ENCODE results near the gene ADAMTS2. TPM values are rescaled to one million over a fixed set of nuclear protein-coding genes. Genes with fewer than 3 reads are reported as not detected.

The ADAMTS2 gene
- total and polyA plus RNA-seq, 2 experiments from 2014 or later = 62.0 to 132 TPM

GRCh38 chr5:179310439-179311090, 34.7 kb downstream of the ADAMTS2 start:
- in situ Hi-C loops (cut with MboI) = no loop called here
- no peak overlapping the region for H3K9ac ChIP-seq
- H4K20me1 ChIP-seq (ENCODE audit: insufficient read depth) = no peaks in the 10 kb centered on the region
- no peak overlapping the region for H3K4me3 ChIP-seq
- H3K9me3 ChIP-seq (ENCODE audit: low read depth) = no peaks in the 10 kb centered on the region
- H3F3A ChIP-seq (ENCODE audit: insufficient read depth) = peaks cover 11% of the 10 kb centered on the region
- TF ChIP-seq EZH2phosphoT487 (IDR thresholded peaks at IDR 0.05; ENCODE audit: insufficient read depth, low read depth) = no peak
- TF ChIP-seq EZH2 (IDR thresholded peaks at IDR 0.05; ENCODE audit: insufficient read depth, poor library complexity, severe bottlenecking) = no peak
- 86 to 89% methylated on average over 6 to 9 of the region's 9 CpGs for WGBS, 2 experiments (ENCODE audit: low coverage in 1 of 2, low lambda C conversion rate in 2 of 2, missing lambda C conversion rate in 2 of 2)
- DNase-seq = no peak
- peaks cover 91% of the 10 kb centered on the region for H3K79me2 ChIP-seq (ENCODE audit: insufficient read depth)
- no peaks in the 10 kb centered on the region for H3K36me3 ChIP-seq (ENCODE audit: low read depth)
- peaks cover 26% of the 10 kb centered on the region for H3K4me1 ChIP-seq (ENCODE audit: insufficient read depth)
- no peak overlapping the region for H3K27ac ChIP-seq
- no peak overlapping the region for H3K4me2 ChIP-seq (ENCODE audit: unreplicated experiment)
- H3K27me3 ChIP-seq (replicated peaks; ENCODE audit: insufficient read depth) = no peaks in the 10 kb centered on the region
- no peak overlapping the region for H2AFZ ChIP-seq
- H3K9me2 ChIP-seq (ENCODE audit: insufficient read depth) = no peaks in the 10 kb centered on the region

GRCh38 chr5:179309751-179310320, 35.4 kb downstream of the ADAMTS2 start:
- no peaks in the 10 kb centered on the region for H4K20me1 ChIP-seq (ENCODE audit: insufficient read depth)
- H3K9me3 ChIP-seq (ENCODE audit: low read depth) = no peaks in the 10 kb centered on the region
- no peaks in the 10 kb centered on the region for H3K27me3 ChIP-seq (replicated peaks; ENCODE audit: insufficient read depth)
- 91 to 95% methylated on average over 9 to 10 of the region's 10 CpGs for WGBS, 2 experiments (ENCODE audit: low coverage in 1 of 2, low lambda C conversion rate in 2 of 2, missing lambda C conversion rate in 2 of 2)
- in situ Hi-C loops (cut with MboI) = no loop called here
- H3K9me2 ChIP-seq (ENCODE audit: insufficient read depth) = no peaks in the 10 kb centered on the region
- H3K9ac ChIP-seq = no peak overlapping the region
- TF ChIP-seq EZH2 (IDR thresholded peaks at IDR 0.05; ENCODE audit: insufficient read depth, poor library complexity, severe bottlenecking) (no peak), EZH2phosphoT487 (IDR thresholded peaks at IDR 0.05; ENCODE audit: insufficient read depth, low read depth) (no peak)
- H3K79me2 ChIP-seq (ENCODE audit: insufficient read depth) = peaks cover 91% of the 10 kb centered on the region
- no peak overlapping the region for H3K4me2 ChIP-seq (ENCODE audit: unreplicated experiment)
- H3F3A ChIP-seq (ENCODE audit: insufficient read depth) = peaks cover 19% of the 10 kb centered on the region
- H3K36me3 ChIP-seq (ENCODE audit: low read depth) = no peaks in the 10 kb centered on the region
- H3K4me1 ChIP-seq (ENCODE audit: insufficient read depth) = peaks cover 28% of the 10 kb centered on the region
- H3K27ac ChIP-seq = no peak overlapping the region
- no peak overlapping the region for H3K4me3 ChIP-seq
- no peak overlapping the region for H2AFZ ChIP-seq
- no peak for DNase-seq

GRCh38 chr5:179309383-179309670, 35.9 kb downstream of the ADAMTS2 start:
- WGBS, 2 experiments (ENCODE audit: low coverage in 1 of 2, low lambda C conversion rate in 2 of 2, missing lambda C conversion rate in 2 of 2) = 87 to 91% methylated on average over 7 of the region's 7 CpGs
- Histone ChIP-seq H3K79me2 (ENCODE audit: insufficient read depth) (peaks cover 86% of the 10 kb centered on the region), H3K27me3 (replicated peaks; ENCODE audit: insufficient read depth) (no peaks in the 10 kb centered on the region), H3F3A (ENCODE audit: insufficient read depth) (peaks cover 21% of the 10 kb centered on the region), H3K9me2 (ENCODE audit: insufficient read depth) (no peaks in the 10 kb centered on the region), H2AFZ (no peak overlapping the region), H3K9me3 (ENCODE audit: low read depth) (no peaks in the 10 kb centered on the region), H3K27ac (no peak overlapping the region), H3K36me3 (ENCODE audit: low read depth) (no peaks in the 10 kb centered on the region), H3K9ac (no peak overlapping the region), H3K4me1 (ENCODE audit: insufficient read depth) (peaks cover 25% of the 10 kb centered on the region), H4K20me1 (ENCODE audit: insufficient read depth) (no peaks in the 10 kb centered on the region), H3K4me3 (no peak overlapping the region), H3K4me2 (ENCODE audit: unreplicated experiment) (no peak overlapping the region)
- DNase-seq = no peak
- in situ Hi-C loops (cut with MboI) = no loop called here
- no peak for TF ChIP-seq EZH2 (IDR thresholded peaks at IDR 0.05; ENCODE audit: insufficient read depth, poor library complexity, severe bottlenecking)

GRCh38 chr5:179308563-179309382, 36.5 kb downstream of the ADAMTS2 start:
- in situ Hi-C loops (cut with MboI) = no loop called here
- Histone ChIP-seq H3K79me2 (ENCODE audit: insufficient read depth) (peaks cover 85% of the 10 kb centered on the region), H3K36me3 (ENCODE audit: low read depth) (no peaks in the 10 kb centered on the region), H3K27ac (no peak overlapping the region), H3K4me1 (ENCODE audit: insufficient read depth) (peaks cover 28% of the 10 kb centered on the region), H3K4me3 (no peak overlapping the region), H3K9ac (no peak overlapping the region), H3K9me2 (ENCODE audit: insufficient read depth) (no peaks in the 10 kb centered on the region), H3K4me2 (ENCODE audit: unreplicated experiment) (no peak overlapping the region), H4K20me1 (ENCODE audit: insufficient read depth) (no peaks in the 10 kb centered on the region), H2AFZ (no peak overlapping the region), H3K27me3 (replicated peaks; ENCODE audit: insufficient read depth) (no peaks in the 10 kb centered on the region), H3K9me3 (ENCODE audit: low read depth) (no peaks in the 10 kb centered on the region), H3F3A (ENCODE audit: insufficient read depth) (peaks cover 27% of the 10 kb centered on the region)
- TF ChIP-seq EZH2phosphoT487 (IDR thresholded peaks at IDR 0.05; ENCODE audit: insufficient read depth, low read depth) (no peak), EZH2 (IDR thresholded peaks at IDR 0.05; ENCODE audit: insufficient read depth, poor library complexity, severe bottlenecking) (no peak)
- no peak for DNase-seq
- 85 to 87% methylated on average over 13 of the region's 13 CpGs for WGBS, 2 experiments (ENCODE audit: low coverage in 1 of 2, low lambda C conversion rate in 2 of 2, missing lambda C conversion rate in 2 of 2)
